GM12873 (cell line): Measurements from ENCODE around the gene SERGEF.

Experiments used
- TF ChIP-seq, protein P1 (sequence below): IDR thresholded peaks from 2 replicates; pipeline ENCODE4 v1.5.1; 2012; ENCODE audit warnings: low read depth, mild to moderate bottlenecking, moderate library complexity, low read length, control low read depth; ENCODE audit not compliant: insufficient read depth; ENCODE audit errors: missing control alignments

SERGEF gene

DNA sequence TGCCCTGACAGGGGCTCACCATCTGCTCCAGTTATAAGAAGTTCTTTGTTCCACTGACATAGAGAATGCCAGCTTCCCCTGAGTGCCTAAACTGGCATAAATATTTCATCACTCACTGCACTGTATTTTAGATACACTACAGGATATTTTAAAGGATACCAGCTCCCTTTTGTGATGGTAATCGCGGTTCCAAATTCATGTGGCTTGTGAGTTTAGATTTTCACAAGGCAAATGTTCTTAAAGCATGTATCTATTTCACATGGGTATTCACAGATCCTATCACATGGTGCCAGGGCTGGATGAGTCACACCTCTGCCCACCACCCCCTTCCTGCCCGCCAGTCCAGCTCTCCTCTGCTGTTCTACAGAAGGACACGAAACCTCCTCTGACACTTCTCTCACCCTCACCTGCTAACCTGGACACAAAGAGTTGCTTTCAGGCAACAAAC is 172.7 kb downstream of the SERGEF start:
- TF ChIP-seq, protein P1, sequence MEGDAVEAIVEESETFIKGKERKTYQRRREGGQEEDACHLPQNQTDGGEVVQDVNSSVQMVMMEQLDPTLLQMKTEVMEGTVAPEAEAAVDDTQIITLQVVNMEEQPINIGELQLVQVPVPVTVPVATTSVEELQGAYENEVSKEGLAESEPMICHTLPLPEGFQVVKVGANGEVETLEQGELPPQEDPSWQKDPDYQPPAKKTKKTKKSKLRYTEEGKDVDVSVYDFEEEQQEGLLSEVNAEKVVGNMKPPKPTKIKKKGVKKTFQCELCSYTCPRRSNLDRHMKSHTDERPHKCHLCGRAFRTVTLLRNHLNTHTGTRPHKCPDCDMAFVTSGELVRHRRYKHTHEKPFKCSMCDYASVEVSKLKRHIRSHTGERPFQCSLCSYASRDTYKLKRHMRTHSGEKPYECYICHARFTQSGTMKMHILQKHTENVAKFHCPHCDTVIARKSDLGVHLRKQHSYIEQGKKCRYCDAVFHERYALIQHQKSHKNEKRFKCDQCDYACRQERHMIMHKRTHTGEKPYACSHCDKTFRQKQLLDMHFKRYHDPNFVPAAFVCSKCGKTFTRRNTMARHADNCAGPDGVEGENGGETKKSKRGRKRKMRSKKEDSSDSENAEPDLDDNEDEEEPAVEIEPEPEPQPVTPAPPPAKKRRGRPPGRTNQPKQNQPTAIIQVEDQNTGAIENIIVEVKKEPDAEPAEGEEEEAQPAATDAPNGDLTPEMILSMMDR = no peak

DNA sequence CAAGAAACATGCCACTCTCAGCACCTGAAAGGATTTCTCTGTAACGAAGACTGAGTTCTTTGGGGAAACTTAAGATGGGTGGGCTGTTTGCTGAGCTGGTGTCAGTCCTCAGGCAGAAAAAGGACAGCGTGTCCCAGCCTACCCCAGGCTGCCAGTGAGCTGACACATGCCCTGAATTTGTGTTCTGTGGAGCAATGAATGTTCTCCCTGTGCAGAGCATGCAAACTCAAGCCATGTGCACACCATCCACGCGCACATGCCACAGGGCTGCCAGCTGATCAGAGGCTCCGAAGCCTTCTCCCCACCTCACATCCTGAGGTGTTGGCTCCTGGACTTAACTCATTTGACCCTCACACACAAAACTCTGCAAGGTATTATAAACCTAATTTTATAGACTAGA is 173.4 kb downstream of the SERGEF start:
- TF ChIP-seq, protein P1 = no peak

DNA sequence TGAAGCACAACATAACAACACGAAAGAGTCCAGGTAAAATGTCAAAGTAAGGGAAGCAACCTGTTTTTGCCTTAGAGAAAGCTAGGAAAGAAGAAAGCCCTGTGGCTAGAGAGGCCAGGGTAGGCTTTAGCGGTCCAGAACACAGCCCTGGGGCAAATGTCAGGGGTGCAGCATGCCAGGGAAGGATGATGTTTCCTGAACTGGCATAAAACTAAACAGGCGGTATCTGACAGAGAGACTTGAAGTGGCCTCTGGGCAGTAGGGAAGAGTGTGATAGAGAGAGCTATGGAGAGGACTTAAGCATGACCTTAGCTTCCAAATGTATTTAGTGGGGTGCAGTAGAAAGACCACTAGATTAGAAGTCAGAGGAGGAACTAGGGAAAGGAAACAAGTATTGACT is 174.7 kb downstream of the SERGEF start:
- TF ChIP-seq, protein P1 = no peak

DNA sequence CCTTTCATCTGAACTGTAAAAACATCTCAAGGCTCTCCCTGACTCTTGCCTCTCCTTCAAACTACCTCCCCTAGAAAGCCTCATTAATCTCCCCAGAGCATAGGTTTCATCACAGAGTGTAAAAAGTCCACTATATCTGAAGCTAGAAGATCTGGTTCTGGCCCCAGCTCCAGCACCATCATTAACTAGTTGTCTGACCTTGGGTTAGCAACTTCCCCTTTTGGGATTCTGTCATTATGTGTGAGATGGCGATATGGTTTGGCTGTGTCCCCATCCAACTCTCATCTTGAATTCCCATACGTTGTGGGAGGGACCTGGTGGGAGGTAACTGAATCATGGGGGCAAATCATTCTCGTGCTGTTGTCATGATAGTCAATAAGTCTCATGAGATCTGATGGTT is 181.0 kb downstream of the SERGEF start:
- TF ChIP-seq, protein P1 = no peak

DNA sequence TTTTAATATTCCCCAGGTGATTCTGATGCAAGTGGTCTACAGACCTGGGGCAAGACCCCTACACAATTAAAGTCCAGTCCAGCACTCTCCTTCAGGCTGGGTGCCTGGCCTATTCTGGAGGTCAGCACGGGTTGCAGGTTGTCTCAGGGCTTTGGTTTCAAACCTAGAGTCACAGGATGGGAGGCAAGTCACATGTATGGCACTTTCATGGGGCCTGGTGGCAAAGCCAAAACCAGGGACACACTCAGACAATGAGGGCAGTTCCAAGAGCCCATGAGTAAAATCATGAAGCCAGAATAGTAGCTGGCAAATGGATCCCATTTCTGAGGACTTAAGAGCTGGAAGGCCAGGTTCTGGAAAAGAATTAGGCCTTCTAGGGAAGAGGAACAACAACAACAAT is 181.6 kb downstream of the SERGEF start:
- TF ChIP-seq, protein P1 = no peak

DNA sequence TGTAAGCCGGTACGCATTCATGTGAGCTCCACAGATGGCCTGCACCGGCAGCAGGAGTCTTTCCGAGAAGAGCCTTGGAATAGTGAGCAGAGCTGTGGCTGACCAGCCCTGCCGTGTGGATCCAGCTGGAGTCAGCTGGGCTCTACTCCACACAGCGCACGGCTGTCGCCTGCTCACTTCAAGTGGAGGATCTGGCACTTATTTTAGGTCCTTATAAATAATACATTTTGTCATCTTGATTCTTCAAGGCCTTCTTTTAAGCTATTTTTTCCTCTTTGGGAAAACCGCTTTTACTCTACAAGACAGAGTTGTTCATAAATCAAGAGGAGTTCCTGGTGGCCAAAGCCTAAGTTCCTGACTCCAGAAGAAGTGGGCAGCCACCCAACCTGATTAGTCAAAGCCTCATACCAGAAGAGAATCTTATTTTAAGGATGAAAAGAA is 184.5 kb downstream of the SERGEF start:
- TF ChIP-seq, protein P1 = no peak

DNA sequence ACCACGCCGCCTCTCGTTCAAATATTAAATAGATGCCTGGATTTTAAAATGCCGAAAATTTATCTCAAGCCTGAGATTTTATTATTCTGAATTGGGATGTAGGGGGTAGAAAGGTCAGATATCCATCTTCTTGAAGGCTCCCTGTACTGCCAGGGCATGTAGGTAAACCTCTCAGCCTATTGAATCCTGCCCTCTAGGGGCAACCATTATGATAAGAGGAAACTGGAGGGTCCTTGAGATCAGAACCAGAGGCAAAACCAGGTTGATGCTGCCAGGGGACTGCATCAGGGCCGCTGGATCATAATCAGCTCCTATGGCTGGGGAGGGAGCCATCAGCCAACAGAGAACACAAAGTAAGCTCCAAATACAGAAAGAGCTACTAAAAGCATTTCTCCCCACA is 185.8 kb downstream of the SERGEF start:
- TF ChIP-seq, protein P1 = no peak
